Activated CD8-positive, alpha-beta memory T cell treated with anti-CD3 and anti-CD28 coated beads, Interleukin-2, amount 50 U/mL, for 48 hours (primary cell): ENCODE results near the gene C3.
"Not testable (repeated sequence)": the region's sequence is repeated elsewhere in the genome, so short reads cannot be mapped to it uniquely, and the experiment has no call there.

Experiments used
- DNase-seq: peaks from one replicate; pipeline ENCODE4 v3.0.0-alpha.2; 2020

The C3 gene

DNA sequence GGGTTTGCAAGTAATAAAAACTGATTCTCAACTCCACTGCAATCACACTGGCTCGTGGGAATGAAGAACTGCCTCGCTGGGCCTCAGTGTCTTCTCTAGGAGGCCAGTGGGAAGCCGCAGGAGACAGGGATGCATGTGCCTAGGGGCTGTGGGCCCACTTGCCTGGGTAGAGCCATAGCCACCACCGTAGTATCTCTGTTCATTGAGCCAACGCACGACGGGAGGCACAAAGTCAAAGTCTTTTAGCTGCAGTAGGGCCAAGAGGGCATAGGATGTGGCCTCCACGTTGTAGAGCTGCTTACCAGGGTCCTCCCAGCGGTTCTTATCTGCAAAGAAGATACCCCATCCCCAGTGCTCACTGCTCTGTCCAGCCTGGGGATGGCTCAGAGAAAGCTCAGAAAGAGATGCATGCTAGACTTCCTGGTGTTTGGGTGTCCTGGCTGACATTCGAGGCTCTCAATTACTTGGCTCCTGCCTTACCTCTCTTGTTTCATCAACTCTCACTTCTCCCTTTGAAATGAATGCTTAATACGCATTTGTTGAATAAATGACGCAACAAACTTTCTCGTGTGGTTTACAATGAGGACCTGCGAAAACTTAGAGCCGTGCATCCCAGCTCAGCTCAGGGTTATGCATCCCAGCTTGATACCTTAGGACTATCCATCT, 34.4 kb downstream of the C3 start:
- no peak for DNase-seq

DNA sequence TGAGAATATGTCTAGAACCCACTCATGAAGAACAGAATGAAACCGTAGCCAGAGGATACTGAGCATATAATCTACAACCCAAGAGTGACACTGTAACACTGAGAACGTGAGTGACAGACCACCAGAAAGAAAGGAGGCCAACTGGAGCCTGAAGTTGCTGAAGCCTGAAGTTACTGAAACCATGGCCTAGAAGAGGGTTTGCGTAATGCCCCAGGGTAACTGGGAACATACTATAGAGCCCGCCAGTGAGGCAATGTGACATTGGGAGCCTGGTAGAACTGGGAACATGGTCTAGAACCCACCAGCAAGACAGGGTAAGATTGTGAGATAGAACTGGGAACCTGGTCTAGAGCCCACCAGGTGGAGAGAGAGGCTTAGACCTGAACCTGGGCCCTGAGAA, 35.0 kb downstream of the C3 start:
- DNase-seq, result no peak

- DNase-seq, result no peak
Measured at GRCh38 chr19:6683971-6684370, 36.5 kb downstream of the C3 start.

DNA sequence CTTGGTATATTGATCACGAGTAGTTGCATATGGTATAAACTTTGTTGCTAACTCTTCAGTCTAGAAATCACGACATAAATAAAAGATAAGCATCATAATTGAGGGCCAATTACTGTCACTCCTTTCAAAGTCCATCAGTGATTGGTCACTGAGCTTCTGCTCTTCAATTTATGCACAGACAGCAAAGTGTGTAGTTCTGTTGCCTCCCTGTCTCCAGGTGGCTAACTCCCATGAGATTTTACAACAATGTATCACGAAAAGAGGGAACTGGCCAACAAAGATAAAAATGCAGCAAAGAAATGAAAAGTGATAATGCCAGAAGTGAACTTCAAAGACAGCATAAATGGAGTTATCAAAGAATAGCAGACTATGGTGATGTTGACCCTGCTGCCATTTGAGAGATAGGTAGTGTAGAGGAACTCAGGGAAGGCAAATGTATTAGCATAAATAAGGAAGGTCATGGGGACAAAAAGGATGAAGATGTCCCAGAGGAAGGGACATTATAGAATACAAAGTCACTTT, 37.8 kb downstream of the C3 start:
- DNase-seq, result no peak

GRCh38 chr19:6680141-6680540, 40.3 kb downstream of the C3 start:
- DNase-seq, result no peak

DNA sequence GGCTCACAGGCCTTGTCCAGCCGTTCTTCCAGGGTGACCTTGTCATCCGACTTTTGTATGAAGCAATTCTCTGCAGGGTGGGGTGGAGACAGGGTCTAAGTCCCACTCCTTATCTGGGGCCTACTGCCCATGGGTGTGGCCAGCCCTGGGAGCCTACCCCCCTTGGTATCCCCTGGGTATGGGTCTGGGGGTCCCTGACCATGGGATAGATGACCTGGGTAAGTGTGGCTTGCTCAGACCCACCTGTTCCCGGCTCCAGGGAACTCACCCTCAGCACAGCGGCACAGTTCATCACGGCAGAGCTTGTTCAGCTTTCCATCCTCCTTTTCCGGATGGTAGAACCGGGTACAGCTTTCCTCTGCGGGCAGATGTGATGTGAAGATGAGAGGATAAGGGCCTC, 41.3 kb downstream of the C3 start:
- DNase-seq, result no peak

- DNase-seq, result peak; percentile 83
Measured at GRCh38 chr19:6678690-6679109, 41.8 kb downstream of the C3 start.

DNA sequence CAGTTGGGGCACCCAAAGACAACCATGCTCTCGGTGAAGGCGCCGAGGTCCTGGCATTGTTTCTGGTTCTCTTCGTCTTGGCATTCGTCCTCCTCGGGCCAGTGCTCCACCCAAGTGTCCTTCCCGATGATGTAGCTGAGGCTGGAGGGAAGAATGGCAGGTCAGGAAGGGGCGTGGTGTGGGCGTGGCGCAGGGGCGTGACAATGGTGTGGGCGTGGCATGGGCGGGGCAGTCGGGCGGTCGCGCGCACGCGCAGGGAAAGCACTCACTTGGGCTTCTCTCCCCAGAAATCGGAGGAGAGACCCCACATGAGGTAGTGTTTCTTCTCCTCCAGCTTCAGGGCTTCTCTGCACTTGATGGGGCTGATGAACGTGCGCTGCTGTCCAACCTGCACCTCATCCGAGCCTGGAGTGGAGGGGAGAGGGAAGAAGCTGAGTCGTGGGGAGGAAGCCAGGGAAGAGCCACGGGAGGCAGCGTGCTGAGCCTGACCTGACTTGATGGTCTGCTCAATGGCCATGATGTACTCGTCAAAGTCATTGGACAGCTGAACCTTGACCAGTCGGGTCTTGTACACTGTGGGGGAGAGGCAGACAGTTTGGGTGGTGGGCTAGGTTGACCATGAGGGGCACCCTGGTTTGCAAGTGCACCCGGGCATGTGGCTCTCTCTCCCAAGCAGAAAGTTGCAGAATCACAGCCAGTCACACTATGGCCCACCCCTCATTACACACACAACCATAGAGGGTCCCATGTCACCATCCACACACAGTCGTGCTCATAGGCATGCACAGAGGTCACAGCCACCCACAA, 42.4 kb downstream of the C3 start:
- peak; percentile 90 for DNase-seq

DNA sequence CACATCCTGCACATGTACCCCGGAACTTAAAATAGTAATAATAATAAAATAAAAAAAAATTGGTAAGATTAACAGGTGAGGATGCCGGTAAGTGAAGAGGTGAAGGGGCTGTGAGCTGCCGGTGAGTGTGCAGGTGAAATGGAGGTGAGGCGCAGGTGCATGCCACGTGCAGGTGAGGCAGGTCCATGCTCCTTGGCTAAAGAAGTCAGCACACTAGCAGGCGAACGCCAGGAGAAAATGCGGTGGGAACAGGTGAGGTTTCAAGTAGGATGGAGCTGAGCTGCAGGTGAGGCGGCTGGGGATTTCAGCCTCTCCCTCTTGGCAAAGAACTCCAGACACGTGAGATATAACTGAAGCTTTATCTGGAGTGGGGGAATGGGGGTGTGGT, 43.0 kb downstream of the C3 start:
- no peak for DNase-seq

DNA sequence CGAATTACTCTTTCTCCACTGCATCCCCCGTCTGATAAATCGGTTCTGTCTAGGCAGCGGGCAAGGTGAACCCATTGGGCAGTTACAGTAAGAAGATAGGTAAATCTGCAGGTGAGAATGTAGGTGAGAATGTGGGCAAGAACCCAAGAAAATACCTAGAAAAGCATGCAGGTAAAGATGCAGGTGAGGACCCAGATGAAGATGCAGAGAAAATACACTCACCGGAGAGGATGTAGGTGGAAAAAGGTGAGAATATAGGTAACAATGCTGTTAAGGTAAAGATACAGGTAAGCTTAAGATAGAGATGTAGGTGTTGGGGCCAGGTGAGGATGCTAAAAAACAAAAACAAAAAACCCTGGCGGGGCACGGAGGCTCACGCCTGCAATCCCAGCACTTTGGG, 44.2 kb downstream of the C3 start:
- DNase-seq, result no peak

- DNase-seq, result peak; percentile 90
Measured at GRCh38 chr19:6674868-6675305, 45.6 kb downstream of the C3 start.

GRCh38 chr19:6674408-6674807, 46.0 kb downstream of the C3 start:
- DNase-seq, result not testable (repeated sequence)

DNA sequence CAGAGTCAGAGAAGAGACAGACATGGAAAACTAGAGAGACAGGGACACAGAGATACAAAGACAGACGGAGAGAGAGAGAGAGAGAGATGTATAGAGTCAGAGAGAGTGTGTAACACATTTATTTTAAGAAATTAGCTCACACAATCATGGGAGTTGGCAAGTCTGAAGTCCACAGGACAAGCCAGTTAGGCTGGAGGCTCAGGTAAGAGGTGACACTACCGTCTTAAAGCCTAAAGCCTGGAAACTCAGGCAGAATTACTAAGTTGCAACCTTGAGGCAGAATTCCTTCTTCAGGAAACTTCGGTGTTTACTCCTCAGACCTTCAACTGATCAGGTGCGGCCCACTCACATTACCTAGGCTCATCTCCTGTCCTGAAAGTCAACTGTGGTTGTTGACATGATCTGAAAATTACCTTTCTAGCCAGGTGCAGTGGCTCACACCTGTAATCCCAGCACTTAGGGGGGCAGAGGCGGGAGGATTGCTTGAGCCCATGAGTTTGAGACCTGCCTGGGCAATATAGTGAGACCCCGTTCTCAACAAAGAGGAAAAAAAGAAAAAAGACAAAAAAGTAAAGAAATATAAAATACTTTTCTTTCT, 47.7 kb downstream of the C3 start:
- no peak for DNase-seq

DNA sequence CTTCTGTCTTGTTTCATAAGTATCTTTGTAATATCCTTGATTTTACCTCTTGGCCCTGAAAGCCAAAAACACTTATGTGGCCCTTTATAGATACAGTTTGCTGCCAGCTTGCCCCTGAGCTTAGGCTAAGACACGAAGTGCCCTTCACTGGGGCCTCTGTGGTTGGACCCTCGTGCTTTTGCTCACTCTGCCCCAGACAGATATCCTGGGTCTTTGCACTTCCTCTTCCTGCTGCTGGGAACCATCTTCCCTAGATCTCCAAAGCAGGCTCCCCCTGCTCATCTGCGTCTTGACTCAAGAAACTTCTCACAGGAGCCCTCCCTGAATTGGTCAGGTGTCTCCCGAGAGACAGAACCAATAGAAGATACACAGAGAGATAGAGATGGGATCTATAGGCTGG, 48.5 kb downstream of the C3 start:
- DNase-seq, result no peak

- no peak for DNase-seq
Measured at GRCh38 chr19:6668691-6669090, 51.8 kb downstream of the C3 start.

GRCh38 chr19:6667114-6667627, 53.3 kb downstream of the C3 start:
- DNase-seq, result no peak

DNA sequence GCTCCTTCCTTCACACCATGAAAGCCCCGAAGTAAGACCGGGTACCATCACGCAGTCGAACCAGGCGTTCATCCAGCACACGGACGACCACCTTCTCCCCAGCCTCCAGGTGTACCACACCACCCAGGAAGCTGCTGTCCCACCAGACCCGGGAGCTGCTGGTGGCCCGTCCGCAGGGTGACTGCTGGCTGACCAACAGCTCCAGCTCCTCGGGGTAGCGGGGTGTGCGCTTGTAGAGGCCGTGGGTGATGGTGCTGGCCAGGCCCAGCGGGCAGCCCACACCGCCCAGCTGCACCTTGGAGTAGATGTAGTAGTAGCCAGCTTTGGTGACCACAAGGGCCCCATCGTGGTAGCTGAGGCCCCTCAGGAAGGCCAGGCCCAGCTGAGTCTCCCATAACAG, 55.5 kb downstream of the C3 start:
- DNase-seq, result no peak

DNA sequence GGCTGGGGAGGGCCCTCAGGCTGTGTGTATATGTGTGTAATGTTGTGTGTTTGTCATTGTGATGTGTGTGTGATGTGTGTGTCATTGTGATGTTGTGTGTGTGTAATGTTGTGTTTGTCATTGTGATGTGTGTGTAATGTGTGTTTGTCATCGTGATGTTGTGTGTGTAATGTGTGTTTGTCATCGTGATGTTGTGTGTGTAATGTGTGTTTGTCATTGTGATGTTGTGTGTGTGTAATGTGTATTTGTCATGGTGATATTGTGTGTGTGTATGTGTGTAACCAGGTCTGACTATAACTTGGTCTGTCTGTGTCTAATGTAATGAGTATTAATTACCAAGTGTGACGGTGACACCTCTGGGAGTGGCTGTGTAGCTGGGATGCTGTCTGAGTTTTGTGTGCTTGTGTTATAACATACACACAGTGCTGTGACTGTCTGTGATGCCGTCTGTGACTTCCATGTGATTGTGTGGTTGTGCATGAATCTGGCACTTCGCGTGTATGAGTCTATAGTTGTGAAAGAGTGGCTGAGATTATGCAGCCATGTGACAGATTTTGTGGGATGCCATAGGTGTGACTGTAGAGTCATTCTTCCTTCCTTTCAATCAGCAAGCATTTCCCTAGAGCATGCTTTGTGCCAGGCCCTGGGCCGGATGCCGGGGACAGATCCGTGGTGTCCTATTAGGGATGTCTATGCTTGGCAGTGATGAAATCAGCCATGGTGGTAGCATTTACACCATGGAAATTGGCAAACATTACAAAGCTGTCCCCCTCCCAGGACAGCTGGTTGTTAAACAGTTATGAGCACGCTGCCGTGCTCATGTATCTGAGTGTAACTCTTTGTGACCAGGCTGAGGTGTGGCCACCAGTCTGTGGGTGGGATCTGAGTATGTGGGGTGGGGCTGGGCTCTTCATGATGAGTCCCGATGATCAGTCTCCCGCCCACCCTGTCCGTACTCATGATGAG, 56.9 kb downstream of the C3 start:
- no peak for DNase-seq

- no peak for DNase-seq
Measured at GRCh38 chr19:6662702-6663101, 57.7 kb downstream of the C3 start.

DNA sequence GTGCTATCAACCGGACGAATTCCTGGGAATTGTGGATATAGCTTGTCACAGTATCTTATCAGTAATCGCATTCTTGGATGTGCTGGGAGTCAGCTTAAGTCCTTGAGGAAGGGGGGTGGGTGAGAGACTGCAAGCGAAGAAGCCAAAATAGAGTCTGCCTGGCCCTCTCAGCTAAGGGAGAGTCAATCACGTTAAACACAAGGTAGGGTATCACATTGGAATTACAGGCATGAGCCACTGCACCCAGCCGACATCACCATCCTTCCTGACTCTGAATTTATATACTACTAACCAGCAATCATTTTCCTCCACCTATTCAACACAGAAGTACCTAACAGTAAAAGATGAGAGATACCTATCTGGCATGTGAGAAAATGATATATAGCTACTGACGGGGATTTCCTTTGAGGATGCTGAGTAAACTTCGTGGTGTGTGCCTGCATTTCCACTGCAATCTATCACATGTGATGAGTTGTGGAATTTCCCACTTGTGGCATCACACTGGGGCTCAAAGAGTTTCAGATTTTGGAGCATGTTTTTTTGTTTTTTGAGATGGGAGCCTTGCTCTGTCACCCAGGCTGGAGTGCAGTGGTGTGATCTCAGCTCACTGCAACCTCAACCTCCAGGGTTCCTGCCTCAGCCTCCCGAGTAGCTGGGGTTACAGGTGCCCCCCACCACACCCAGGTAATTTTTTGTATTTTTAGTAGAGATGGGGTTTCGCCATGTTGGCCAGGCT, 58.8 kb downstream of the C3 start:
- not testable (repeated sequence) for DNase-seq

DNA sequence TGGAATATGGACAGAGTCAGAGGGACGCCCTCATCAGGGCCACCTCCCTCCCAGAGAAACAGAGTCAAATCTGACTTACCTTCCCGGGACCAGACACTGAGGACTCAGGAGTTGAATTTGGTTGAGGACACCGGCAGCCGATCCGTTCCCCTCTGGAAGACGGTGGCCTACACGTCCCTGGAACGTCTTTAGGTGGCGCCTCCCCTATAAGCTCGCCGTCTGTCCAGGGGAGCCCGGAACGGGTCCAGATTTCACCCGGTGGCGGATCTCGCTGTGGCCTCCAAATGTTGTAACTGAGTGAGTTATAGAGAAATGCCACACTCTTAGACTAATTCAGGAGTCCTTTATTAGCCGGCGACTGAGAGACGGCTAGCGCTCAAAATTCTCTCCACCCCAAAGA, 59.5 kb downstream of the C3 start:
- no peak for DNase-seq

DNA sequence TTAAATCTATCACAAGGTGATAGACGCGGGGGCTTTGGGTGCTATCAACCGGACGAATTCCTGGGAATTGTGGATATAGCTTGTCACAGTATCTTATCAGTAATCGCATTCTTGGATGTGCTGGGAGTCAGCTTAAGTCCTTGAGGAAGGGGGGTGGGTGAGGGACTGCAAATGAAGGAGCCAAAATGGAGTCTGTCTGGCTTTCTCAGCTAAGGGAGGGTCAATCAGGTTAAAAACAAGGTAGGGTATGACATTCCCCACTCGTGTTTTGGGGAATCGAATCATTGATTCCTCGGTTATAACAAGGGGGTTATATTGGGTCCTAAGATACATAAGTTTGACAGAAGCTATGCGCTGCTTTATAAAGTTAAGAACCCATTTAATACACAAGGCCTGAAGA, 64.1 kb downstream of the C3 start:
- not testable (repeated sequence) for DNase-seq
